ENCODE data around the gene FOXP1.
A peak's percentile ranks its signal among the peaks of the same experiment; 100 is the strongest.

The FOXP1 gene

GRCh38 chr3:71583566-71584393 is at the start of gene FOXP1:
Gene FOXP1 (minus strand): TSS chr3:71583728. CDS start chr3:71198381, 385,347 bp downstream.
- peak; percentile 41 for DNase-seq (ENCODE audit: low read depth)

- no peak for DNase-seq (ENCODE audit: low read depth)
Measured at GRCh38 chr3:71629711-71630110, 46.2 kb upstream of the FOXP1 start.

- no peak for DNase-seq (ENCODE audit: low read depth)
Measured at GRCh38 chr3:71629289-71629688, 45.8 kb upstream of the FOXP1 start.

GRCh38 chr3:71628522-71628921 is 45.0 kb upstream of the FOXP1 start:
- no peak for DNase-seq (ENCODE audit: low read depth)

GRCh38 chr3:71625676-71626075 is 42.1 kb upstream of the FOXP1 start:
- DNase-seq (ENCODE audit: low read depth): no peak

- no peak for DNase-seq (ENCODE audit: low read depth)
Measured at GRCh38 chr3:71621825-71622537, 38.5 kb upstream of the FOXP1 start.

GRCh38 chr3:71618538-71618937 is 35.0 kb upstream of the FOXP1 start:
- DNase-seq (ENCODE audit: low read depth): no peak

- DNase-seq (ENCODE audit: low read depth): no peak
Measured at GRCh38 chr3:71616571-71617021, 33.1 kb upstream of the FOXP1 start.

GRCh38 chr3:71614869-71615268 is 31.3 kb upstream of the FOXP1 start:
- no peak for DNase-seq (ENCODE audit: low read depth)

- no peak for DNase-seq (ENCODE audit: low read depth)
Measured at GRCh38 chr3:71614426-71614825, 30.9 kb upstream of the FOXP1 start.

- DNase-seq (ENCODE audit: low read depth): no peak
Measured at GRCh38 chr3:71611099-71611498, 27.6 kb upstream of the FOXP1 start.

- no peak for DNase-seq (ENCODE audit: low read depth)
Measured at GRCh38 chr3:71607364-71607763, 23.8 kb upstream of the FOXP1 start.

- no peak for DNase-seq (ENCODE audit: low read depth)
Measured at GRCh38 chr3:71606582-71606981, 23.1 kb upstream of the FOXP1 start.

GRCh38 chr3:71602256-71602655 is 18.7 kb upstream of the FOXP1 start:
- no peak for DNase-seq (ENCODE audit: low read depth)

- no peak for DNase-seq (ENCODE audit: low read depth)
Measured at GRCh38 chr3:71601811-71602210, 18.3 kb upstream of the FOXP1 start.

GRCh38 chr3:71600646-71601288 is 17.2 kb upstream of the FOXP1 start:
- DNase-seq (ENCODE audit: low read depth): no peak

GRCh38 chr3:71599416-71599815 is 15.9 kb upstream of the FOXP1 start:
- no peak for DNase-seq (ENCODE audit: low read depth)

- no peak for DNase-seq (ENCODE audit: low read depth)
Measured at GRCh38 chr3:71598292-71598691, 14.8 kb upstream of the FOXP1 start.

- DNase-seq (ENCODE audit: low read depth): no peak
Measured at GRCh38 chr3:71597286-71597685, 13.8 kb upstream of the FOXP1 start.

- no peak for DNase-seq (ENCODE audit: low read depth)
Measured at GRCh38 chr3:71593106-71593505, 9.6 kb upstream of the FOXP1 start.

- DNase-seq (ENCODE audit: low read depth): no peak
Measured at GRCh38 chr3:71591101-71591500, 7.6 kb upstream of the FOXP1 start.

GRCh38 chr3:71589132-71589531 is 5.6 kb upstream of the FOXP1 start:
- no peak for DNase-seq (ENCODE audit: low read depth)

- no peak for DNase-seq (ENCODE audit: low read depth)
Measured at GRCh38 chr3:71587958-71588357, 4.4 kb upstream of the FOXP1 start.

Data from stimulated activated CD8-positive, alpha-beta memory T cell treated with anti-CD3 and anti-CD28 coated beads, Interleukin-4, amount 100 ng/mL, for 24 hours (primary cell).